ENCODE measurements around the gene PPP1R12A.

DNA sequence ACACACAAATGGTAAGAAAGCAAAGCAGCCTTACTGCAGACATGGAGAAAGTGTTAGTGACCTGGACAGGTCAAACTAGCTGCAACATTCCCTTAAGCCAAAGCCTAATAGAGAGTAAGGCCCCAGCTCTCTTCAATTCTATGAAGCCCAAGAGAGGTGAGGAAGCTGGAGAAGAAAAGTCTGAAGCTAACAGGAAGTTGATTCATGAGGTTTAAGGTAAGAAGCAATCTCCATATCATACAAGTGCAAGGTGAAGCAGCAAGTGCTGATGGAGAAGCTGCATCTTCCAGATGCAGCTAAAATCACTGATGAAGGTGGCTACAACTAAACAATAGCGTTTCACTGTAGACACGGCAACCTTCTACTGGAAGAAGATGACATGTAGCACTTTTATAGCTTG lies 53.5 kb downstream of the PPP1R12A start:
- TF ChIP-seq RNF2 (IDR thresholded peaks at IDR 0.05; ENCODE audit: borderline replicate concordance, low read depth) (no peak), BHLHE40 (IDR thresholded peaks at IDR 0.05; ENCODE audit: low read depth, low read length) (no peak), GATA3 (IDR thresholded peaks at IDR 0.05; ENCODE audit: borderline replicate concordance) (no peak), POLR2A (IDR thresholded peaks at IDR 0.05; ENCODE audit: low read length) (no peak), KDM5A (IDR thresholded peaks at IDR 0.05) (no peak), EP300 (IDR thresholded peaks at IDR 0.05) (no peak)
- TF ChIP-seq, protein P1, sequence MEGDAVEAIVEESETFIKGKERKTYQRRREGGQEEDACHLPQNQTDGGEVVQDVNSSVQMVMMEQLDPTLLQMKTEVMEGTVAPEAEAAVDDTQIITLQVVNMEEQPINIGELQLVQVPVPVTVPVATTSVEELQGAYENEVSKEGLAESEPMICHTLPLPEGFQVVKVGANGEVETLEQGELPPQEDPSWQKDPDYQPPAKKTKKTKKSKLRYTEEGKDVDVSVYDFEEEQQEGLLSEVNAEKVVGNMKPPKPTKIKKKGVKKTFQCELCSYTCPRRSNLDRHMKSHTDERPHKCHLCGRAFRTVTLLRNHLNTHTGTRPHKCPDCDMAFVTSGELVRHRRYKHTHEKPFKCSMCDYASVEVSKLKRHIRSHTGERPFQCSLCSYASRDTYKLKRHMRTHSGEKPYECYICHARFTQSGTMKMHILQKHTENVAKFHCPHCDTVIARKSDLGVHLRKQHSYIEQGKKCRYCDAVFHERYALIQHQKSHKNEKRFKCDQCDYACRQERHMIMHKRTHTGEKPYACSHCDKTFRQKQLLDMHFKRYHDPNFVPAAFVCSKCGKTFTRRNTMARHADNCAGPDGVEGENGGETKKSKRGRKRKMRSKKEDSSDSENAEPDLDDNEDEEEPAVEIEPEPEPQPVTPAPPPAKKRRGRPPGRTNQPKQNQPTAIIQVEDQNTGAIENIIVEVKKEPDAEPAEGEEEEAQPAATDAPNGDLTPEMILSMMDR (IDR thresholded peaks at IDR 0.05), result no peak
